ENCODE results near the gene LCN6. TPM values are rescaled to one million over a fixed set of nuclear protein-coding genes. Genes with fewer than 3 reads are reported as not detected.

The LCN6 gene
- total RNA-seq, 1 experiment from 2014 or later: not detected

DNA sequence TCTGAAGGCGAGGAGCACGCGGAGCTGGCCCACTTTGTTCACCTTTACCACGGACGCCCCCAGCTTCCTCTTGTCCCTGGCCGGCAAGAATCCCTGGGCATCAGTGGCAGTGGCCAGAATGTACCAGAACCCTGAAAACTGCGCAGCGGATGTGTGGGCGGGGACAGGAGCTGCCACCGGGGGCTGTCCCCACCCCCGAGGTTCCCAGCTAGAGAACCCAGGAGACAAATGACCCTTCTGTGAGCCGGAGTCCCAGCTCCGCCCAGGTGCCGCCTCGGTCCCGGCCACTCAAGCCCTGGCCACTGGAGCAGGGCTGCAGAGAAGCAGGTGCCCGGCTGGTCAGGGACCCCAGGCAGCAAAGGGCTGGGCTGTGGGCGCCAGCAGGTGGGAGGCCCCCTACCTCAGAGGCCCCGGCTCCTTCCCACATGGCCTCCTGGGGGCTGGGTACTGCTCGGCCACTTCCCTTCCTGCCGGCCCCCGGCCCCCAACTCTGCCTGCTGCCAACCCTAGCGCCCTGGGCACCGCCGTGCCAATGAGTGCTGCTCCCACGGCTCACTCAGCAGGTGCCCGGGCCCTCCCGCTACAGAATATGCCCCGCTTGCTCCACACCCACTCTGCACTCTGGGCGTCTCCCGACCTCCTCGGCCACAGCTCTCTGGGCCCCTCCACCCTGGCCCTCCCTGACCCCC is 6.3 kb downstream of the LCN6 start:
- Mint-ChIP-seq H3K4me3 (no peak overlapping the region), H3K36me3 (ENCODE audit: insufficient read depth in 1 of 3, low read depth in 3 of 3) (no peaks in the 10 kb centered on the region)

More for the DNA sequence above, 6.3 kb downstream of the LCN6 start:
- no CpG with 5 or more reads among the region's 32 CpGs for WGBS (ENCODE audit: extremely low coverage, insufficient read length, low lambda C conversion rate)
- H3K4me1 Mint-ChIP-seq: peaks cover 0 to 16% of the 10 kb centered on the region in 2 experiments; a peak in 1 of 4 replicates
- H3K23ac ChIP-seq (ENCODE audit: insufficient read length, low read depth, low read length): no peak overlapping the region
- no peaks in the 10 kb centered on the region for H3K9me3 ChIP-seq (ENCODE audit: control insufficient read depth, low read depth, low read length)
- TF ChIP-seq, protein P1, sequence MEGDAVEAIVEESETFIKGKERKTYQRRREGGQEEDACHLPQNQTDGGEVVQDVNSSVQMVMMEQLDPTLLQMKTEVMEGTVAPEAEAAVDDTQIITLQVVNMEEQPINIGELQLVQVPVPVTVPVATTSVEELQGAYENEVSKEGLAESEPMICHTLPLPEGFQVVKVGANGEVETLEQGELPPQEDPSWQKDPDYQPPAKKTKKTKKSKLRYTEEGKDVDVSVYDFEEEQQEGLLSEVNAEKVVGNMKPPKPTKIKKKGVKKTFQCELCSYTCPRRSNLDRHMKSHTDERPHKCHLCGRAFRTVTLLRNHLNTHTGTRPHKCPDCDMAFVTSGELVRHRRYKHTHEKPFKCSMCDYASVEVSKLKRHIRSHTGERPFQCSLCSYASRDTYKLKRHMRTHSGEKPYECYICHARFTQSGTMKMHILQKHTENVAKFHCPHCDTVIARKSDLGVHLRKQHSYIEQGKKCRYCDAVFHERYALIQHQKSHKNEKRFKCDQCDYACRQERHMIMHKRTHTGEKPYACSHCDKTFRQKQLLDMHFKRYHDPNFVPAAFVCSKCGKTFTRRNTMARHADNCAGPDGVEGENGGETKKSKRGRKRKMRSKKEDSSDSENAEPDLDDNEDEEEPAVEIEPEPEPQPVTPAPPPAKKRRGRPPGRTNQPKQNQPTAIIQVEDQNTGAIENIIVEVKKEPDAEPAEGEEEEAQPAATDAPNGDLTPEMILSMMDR (conservative IDR thresholded peaks at IDR 0.05): no peak
- H3K27me3 Mint-ChIP-seq (ENCODE audit: low read depth): peaks cover 7% of the 10 kb centered on the region
- no peak overlapping the region for H3K4me2 ChIP-seq (ENCODE audit: insufficient read depth, insufficient read length, low read length)
- H3K27me3 ChIP-seq (ENCODE audit: insufficient read depth, low read length): no peaks in the 10 kb centered on the region
- no peak overlapping the region for H3K27ac Mint-ChIP-seq
- no peak overlapping the region for H2BK12ac ChIP-seq (ENCODE audit: insufficient read length, low read depth, low read length)
- H3K4ac ChIP-seq (ENCODE audit: low read depth, low read length): no peak overlapping the region
- no peak overlapping the region for H3T11ph ChIP-seq (ENCODE audit: low read length)
- H2BK20ac ChIP-seq (ENCODE audit: low read depth, low read length, poor library complexity, severe bottlenecking): no peak overlapping the region
- H3K14ac ChIP-seq (ENCODE audit: insufficient read depth, low read length): no peak overlapping the region; the same call in 1 of the 2 replicates
- no peaks in the 10 kb centered on the region for H3K4me1 ChIP-seq (ENCODE audit: insufficient read depth, low read length)
- H2AFZ ChIP-seq (ENCODE audit: low read length): no peak overlapping the region
- H3K56ac ChIP-seq (ENCODE audit: insufficient read length, low read depth, low read length): no peak overlapping the region
- H2BK120ac ChIP-seq (ENCODE audit: low read depth, low read length, poor library complexity, severe bottlenecking): no peak overlapping the region
- H3K23me2 ChIP-seq (ENCODE audit: insufficient read length, low read depth, low read length, poor library complexity, severe bottlenecking): peaks cover 3% of the 10 kb centered on the region
- no peaks in the 10 kb centered on the region for H3K79me1 ChIP-seq (ENCODE audit: insufficient read depth, low read depth, low read length, poor library complexity, severe bottlenecking)
- no peak overlapping the region for H2AK5ac ChIP-seq (ENCODE audit: insufficient read length, low read length)
- H4K20me1 ChIP-seq (ENCODE audit: control insufficient read depth, insufficient read depth, insufficient read length): no peaks in the 10 kb centered on the region
- H4K5ac ChIP-seq (ENCODE audit: insufficient read length, low read depth, low read length): no peak overlapping the region
- DNase-seq: no peak
- H3K9ac ChIP-seq (ENCODE audit: extremely low read depth, insufficient read length, low read length): no peak overlapping the region
- H3K9me3 Mint-ChIP-seq: no peaks in the 10 kb centered on the region
- no peak overlapping the region for H2BK15ac ChIP-seq (ENCODE audit: low read depth, low read length)
- no peak overlapping the region for H3K27ac ChIP-seq (ENCODE audit: insufficient read length, low read depth, low read length)
- no peak overlapping the region for H2BK5ac ChIP-seq (ENCODE audit: insufficient read length, low read length)
- no peak overlapping the region for H4K8ac ChIP-seq (replicated peaks; ENCODE audit: insufficient read length, low read depth, low read length)
- no peak overlapping the region for H3K18ac ChIP-seq (ENCODE audit: insufficient read length, low read depth, low read length)
- H3K79me2 ChIP-seq (ENCODE audit: insufficient read depth, low read length): no peaks in the 10 kb centered on the region
- no peak overlapping the region for H4K91ac ChIP-seq (ENCODE audit: insufficient read length, low read depth, low read length)
